Adrenal gland (tissue), 5 donors: Measurements from ENCODE around the gene CCDC192.

Experiments
- CTCF ChIP-seq, 6 experiments: fragments of 450-650 bp in 4 of 6; fragments of 200-600 bp in 2 of 6; sonication (generic) in 1 of 6; IDR thresholded peaks; 1 replicate in 5 of 6; 2 replicates in 1 of 6; pipeline versions ENCODE4 v1.5.1 to v1.8.0; 2016 to 2021; ENCODE audit warnings: antibody characterized with exemption in 6 of 6, mild to moderate bottlenecking in 2 of 6, moderate library complexity in 1 of 6
- POLR2A ChIP-seq, 2 donors: fragments of 450-650 bp; IDR thresholded peaks; one replicate each; pipeline ENCODE4 v1.6.1; 2017; ENCODE audit warnings: antibody characterized with exemption in 2 of 2, mild to moderate bottlenecking in 2 of 2, moderate library complexity in 1 of 2
- donor health status: DM: no; HTN: no; CAD: no.

- no peak for TF ChIP-seq POLR2A (IDR thresholded peaks at IDR 0.05)
- TF ChIP-seq CTCF (IDR thresholded peaks at IDR 0.05) = no peak
These were observed 256.1 kb downstream of the CCDC192 start for GRCh38 chr5:127959152-127959764.
